A673 (cell line): ENCODE data around the gene UBE3B. TPM values are rescaled to one million over a fixed set of nuclear protein-coding genes. Genes with fewer than 3 reads are reported as not detected.

Experiments used
- BruUV-seq: library from RNA; stranded (reverse); fragments of 400-500 nt; replicated peaks from 2 replicates; lab custom pipeline; 2021; lab: Mats Ljungman, UMichigan
- CTCF ChIA-PET: fragments of 300-600 bp; sonication (Branson Sonifier 250); formaldehyde crosslinking; loops from one replicate; lab custom pipeline; 2022; ENCODE audit warnings: antibody characterized with exemption; lab: Charles Lee
- POLR2A ChIA-PET: fragments of 300-600 bp; sonication (Branson Sonifier 250); formaldehyde crosslinking; loops from one replicate; lab custom pipeline; 2022; ENCODE audit warnings: antibody characterized with exemption; ENCODE audit not compliant: low non-redundant PET; lab: Charles Lee
- DNase-seq: peaks from one replicate; pipeline ENCODE4 v3.0.0-alpha.2; 2015; ENCODE audit warnings: low spot score
- H3K27ac ChIP-seq: fragments of 200-600 bp; sonication (generic); 2 replicates; pipeline ENCODE4 v1.5.1; 2016; ENCODE audit warnings: mixed run types, low read depth, mild to moderate bottlenecking, mixed read lengths, antibody characterized with exemption, low read length; ENCODE audit not compliant: poor library complexity, severe bottlenecking
- H3K27me3 ChIP-seq: fragments of 200-600 bp; sonication (generic); replicated peaks from 2 replicates; pipeline ENCODE4 v1.6.1; 2017; ENCODE audit warnings: mixed run types, low read depth, mild to moderate bottlenecking, mixed read lengths, antibody characterized with exemption, low read length; ENCODE audit not compliant: insufficient read depth, poor library complexity
- H3K36me3 ChIP-seq: fragments of 200-600 bp; sonication (generic); 2 replicates; pipeline ENCODE4 v1.6.1; 2016; ENCODE audit warnings: mixed run types, mild to moderate bottlenecking, mixed read lengths, antibody characterized with exemption, low read length; ENCODE audit not compliant: insufficient read depth, poor library complexity, severe bottlenecking
- H3K4me1 ChIP-seq: fragments of 200-600 bp; sonication (generic); 2 replicates; pipeline ENCODE4 v1.6.1; 2017; ENCODE audit warnings: mixed run types, mild to moderate bottlenecking, mixed read lengths, antibody characterized with exemption, low read length; ENCODE audit not compliant: insufficient read depth, poor library complexity, severe bottlenecking
- H3K4me3 ChIP-seq: fragments of 200-600 bp; sonication (generic); 2 replicates; pipeline ENCODE4 v1.5.1; 2016; ENCODE audit warnings: low read depth, mixed run types, mild to moderate bottlenecking, mixed read lengths, low read length; ENCODE audit not compliant: poor library complexity, severe bottlenecking
- H3K9me3 ChIP-seq: fragments of 200-600 bp; sonication (generic); 2 replicates; pipeline ENCODE4 v1.6.1; 2016; ENCODE audit warnings: mixed run types, low read depth, mild to moderate bottlenecking, mixed read lengths, antibody characterized with exemption, low read length; ENCODE audit not compliant: poor library complexity, severe bottlenecking
- CTCF ChIP-seq: fragments of 300-800, 200-600 bp; sonication (generic); conservative IDR thresholded peaks from 2 replicates; pipeline ENCODE4 v1.5.1; 2017; ENCODE audit warnings: low read depth, mild to moderate bottlenecking, antibody characterized with exemption, low read length, moderate library complexity, mixed read lengths
- EZH2 ChIP-seq: fragments of 200-600 bp; sonication (generic); IDR thresholded peaks from 2 replicates; pipeline ENCODE4 v1.6.1; 2017; ENCODE audit warnings: borderline replicate concordance, low read depth, mild to moderate bottlenecking, mixed read lengths, antibody characterized with exemption, low read length; ENCODE audit not compliant: poor library complexity, severe bottlenecking
- intact Hi-C: fragments of 100-400 bp; cut with micrococcal nuclease; formaldehyde crosslinking; loops from one replicate; pipeline ENCODE4 v1.10.0; 2022; ENCODE audit not compliant: unreplicated experiment
- total RNA-seq: library from RNA; stranded (reverse); gene quantifications from 2 replicates; pipeline ENCODE4 v1.2.3, GENCODE V29; 2021

UBE3B gene
- total RNA-seq, 1 experiment from 2014 or later = 29.2 TPM

DNA sequence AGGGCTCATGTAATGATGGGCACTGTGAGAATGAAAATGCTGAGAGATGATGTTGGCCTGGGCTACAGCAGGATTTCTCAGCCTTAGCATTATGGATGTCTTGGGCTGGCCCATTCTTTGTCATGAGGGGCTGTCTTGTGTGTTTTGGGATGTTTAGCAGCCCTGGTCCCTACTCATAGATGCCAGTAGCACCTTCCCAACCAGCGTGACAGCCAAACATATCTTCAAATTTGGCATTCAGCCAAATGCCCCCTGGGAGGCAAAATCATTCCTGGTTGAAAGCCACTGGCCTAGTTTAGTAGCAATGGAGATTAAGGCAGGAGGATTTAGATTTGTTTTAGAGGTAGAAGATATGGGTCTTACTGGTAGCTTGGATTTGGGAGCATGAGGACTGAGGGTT is 26.6 kb downstream of the UBE3B start:
- POLR2A ChIA-PET = no interaction called here
- Histone ChIP-seq H3K36me3 (peaks cover 3% of the 10 kb centered on the region), H3K4me1 (no peaks in the 10 kb centered on the region), H3K4me3 (no peak overlapping the region), H3K9me3 (no peaks in the 10 kb centered on the region), H3K27ac (no peak overlapping the region), H3K27me3 (no peaks in the 10 kb centered on the region)
- no TSS peak for BruUV-seq
- no peak for TF ChIP-seq EZH2
- no peak for TF ChIP-seq CTCF
- intact Hi-C loops = no loop called here
- peak; percentile 35 for DNase-seq
- CTCF ChIA-PET = no interaction called here

- intact Hi-C loops = no loop called here
- DNase-seq = no peak
- H3K4me1 ChIP-seq = no peaks in the 10 kb centered on the region
- no peaks in the 10 kb centered on the region for H3K27me3 ChIP-seq
- ChIA-PET POLR2A (interaction anchor here (0.7 kb wide), 1 partner anchor 43 kb away, joined by 3 read pairs; no protein-coding TSS in a partner anchor), CTCF (interaction anchor here (1.1 kb wide), 1 partner anchor 82 kb away, joined by 4 read pairs; no protein-coding TSS in a partner anchor)
- H3K9me3 ChIP-seq = no peaks in the 10 kb centered on the region
- no peak overlapping the region for H3K27ac ChIP-seq
- peaks cover 3% of the 10 kb centered on the region for H3K36me3 ChIP-seq
- H3K4me3 ChIP-seq = no peak overlapping the region
- BruUV-seq = no TSS peak
- no peak for TF ChIP-seq EZH2
- no peak for TF ChIP-seq CTCF
Measured at GRCh38 chr12:109510196-109510595, 32.8 kb downstream of the UBE3B start.

GRCh38 chr12:109512608-109513007 is 35.2 kb downstream of the UBE3B start:
- no peak for TF ChIP-seq EZH2
- TF ChIP-seq CTCF = no peak
- Histone ChIP-seq H3K9me3 (no peaks in the 10 kb centered on the region), H3K27ac (no peak overlapping the region), H3K4me1 (no peaks in the 10 kb centered on the region), H3K27me3 (no peaks in the 10 kb centered on the region), H3K36me3 (peaks cover 4% of the 10 kb centered on the region), H3K4me3 (no peak overlapping the region)
- DNase-seq = no peak
- intact Hi-C loops = no loop called here
- POLR2A ChIA-PET = no interaction called here
- no TSS peak for BruUV-seq
- CTCF ChIA-PET = no interaction called here
